Measurements from ENCODE around the gene PGLYRP2. TPM values are rescaled to one million over a fixed set of nuclear protein-coding genes. Genes with fewer than 3 reads are reported as not detected.

PGLYRP2 gene
- total RNA-seq, 1 experiment from 2014 or later = not detected

DNA sequence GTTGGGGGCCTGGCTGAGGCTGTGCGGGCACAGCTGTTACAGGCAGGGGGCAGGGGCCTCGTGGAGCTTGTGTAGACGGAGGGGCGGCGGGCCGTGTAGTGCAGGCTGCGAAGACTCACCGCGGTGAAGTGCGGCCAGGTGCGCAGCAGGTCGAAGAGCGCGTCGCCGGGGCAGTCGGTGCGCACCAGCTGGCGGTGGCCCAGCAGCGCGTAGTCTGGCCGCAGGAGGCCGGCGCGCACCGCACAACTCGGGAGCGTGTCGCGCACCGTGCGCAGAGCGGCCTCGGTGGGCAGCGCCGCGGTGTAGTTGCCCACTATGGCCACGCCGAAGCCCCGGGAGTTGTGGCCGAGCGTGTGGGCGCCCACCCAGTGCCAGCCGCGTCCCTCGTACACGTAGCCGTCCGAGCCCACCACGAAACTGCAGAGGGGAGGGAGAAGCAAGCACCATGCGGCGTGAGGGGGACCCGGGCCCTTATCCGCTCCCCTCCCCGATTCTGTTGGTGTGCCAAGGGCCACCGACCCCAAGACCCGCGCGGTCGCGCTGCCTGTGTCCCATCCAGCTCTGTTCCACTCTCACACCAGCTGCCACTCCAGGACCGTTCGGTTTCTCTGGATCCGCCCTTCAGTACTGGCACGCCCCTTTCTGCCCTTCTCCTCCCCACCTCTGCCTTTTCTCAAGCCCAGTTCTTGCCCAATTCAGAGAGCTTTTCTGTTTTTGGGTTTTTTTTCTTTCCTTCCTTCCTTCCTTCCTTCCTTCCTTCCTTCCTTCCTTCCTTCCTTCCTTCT lies 9.6 kb downstream of the PGLYRP2 start:
- Histone ChIP-seq H3K4me3 (ENCODE audit: insufficient read depth, low read depth, low read length) (peak overlapping the region; percentile 32; the same call in 1 of the 2 replicates), H3K36me3 (replicated peaks; ENCODE audit: control insufficient read depth, insufficient read depth, low read length) (no peaks in the 10 kb centered on the region), H3K27me3 (ENCODE audit: control insufficient read depth, insufficient read depth, low read length) (peaks cover 18% of the 10 kb centered on the region; the same call in 1 of the 2 replicates)
- DNase-seq = peak; percentile 83

DNA sequence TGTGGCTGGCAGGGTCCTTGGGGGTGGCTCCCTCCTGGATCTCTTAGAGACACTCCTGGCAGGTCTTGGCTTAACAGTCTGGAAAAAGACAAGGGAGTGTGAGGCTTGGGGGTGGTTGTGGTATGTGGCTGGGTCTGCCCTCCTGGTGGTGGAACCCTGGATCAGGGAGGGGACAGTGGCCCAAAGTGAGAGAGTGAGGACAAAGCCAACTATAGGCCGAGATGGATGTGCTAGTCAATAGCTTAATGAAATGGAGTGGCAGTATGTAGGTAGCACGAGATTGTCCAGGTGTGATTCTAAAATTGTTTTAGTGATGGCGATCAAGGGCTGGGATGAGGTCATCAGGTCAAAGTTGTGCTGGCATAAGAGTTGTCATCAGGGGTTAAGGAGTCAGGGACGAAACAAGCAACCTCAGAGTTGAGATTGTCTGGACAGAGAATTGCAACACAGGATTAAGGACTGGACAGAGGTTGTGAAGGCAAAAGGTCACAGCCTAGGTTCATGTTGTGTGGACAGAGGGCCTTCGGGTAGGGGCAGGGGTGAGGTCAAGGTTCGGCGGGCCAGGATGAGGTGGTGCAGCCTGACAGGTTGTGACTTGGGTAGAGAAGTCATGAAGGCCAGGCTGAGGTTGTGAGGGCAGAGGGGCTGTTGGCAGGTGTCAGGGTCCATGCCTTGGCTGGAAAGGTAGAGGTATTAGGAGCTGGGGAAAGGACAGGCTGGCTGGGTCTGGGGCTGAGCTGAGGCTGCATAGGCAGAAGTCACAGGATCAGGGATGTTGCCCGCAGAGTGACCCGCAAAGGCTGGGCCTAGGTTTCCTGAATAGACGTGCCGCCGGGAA lies 10.4 kb downstream of the PGLYRP2 start:
- no peak for DNase-seq
- Histone ChIP-seq H3K27me3 (ENCODE audit: control insufficient read depth, insufficient read depth, low read length) (peaks cover 18% of the 10 kb centered on the region; the same call in 1 of the 2 replicates), H3K36me3 (replicated peaks; ENCODE audit: control insufficient read depth, insufficient read depth, low read length) (no peaks in the 10 kb centered on the region), H3K4me3 (ENCODE audit: insufficient read depth, low read depth, low read length) (no peak overlapping the region)

DNA sequence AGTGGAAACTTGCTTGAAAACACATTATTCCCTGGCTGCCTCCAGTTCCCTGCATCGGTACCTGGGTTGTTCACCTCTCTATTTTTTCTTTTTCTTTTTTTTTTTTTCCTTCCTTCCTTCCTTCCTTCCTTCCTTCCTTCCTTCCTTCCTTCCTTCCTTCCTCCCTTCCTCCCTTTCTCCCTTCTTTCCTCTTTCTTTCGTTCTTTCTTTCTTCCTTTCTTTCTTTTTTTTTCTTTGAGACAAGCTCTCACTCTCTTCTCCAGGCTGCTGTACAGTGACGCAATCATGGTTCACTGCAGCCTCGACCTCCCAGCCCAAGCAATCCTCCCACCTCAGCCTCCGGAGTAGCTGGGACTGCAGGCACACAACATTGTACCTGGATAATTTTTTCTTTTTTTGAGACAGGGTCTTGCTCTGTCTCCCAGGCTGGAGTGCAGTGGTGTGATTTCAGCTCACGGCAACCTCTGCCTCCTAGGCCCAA lies 11.5 kb downstream of the PGLYRP2 start:
- no peak for DNase-seq
- H3K27me3 ChIP-seq (ENCODE audit: control insufficient read depth, insufficient read depth, low read length) = peaks cover 18% of the 10 kb centered on the region; the same call in 1 of the 2 replicates
- no peak overlapping the region for H3K4me3 ChIP-seq (ENCODE audit: insufficient read depth, low read depth, low read length)
- no peaks in the 10 kb centered on the region for H3K36me3 ChIP-seq (replicated peaks; ENCODE audit: control insufficient read depth, insufficient read depth, low read length)

DNA sequence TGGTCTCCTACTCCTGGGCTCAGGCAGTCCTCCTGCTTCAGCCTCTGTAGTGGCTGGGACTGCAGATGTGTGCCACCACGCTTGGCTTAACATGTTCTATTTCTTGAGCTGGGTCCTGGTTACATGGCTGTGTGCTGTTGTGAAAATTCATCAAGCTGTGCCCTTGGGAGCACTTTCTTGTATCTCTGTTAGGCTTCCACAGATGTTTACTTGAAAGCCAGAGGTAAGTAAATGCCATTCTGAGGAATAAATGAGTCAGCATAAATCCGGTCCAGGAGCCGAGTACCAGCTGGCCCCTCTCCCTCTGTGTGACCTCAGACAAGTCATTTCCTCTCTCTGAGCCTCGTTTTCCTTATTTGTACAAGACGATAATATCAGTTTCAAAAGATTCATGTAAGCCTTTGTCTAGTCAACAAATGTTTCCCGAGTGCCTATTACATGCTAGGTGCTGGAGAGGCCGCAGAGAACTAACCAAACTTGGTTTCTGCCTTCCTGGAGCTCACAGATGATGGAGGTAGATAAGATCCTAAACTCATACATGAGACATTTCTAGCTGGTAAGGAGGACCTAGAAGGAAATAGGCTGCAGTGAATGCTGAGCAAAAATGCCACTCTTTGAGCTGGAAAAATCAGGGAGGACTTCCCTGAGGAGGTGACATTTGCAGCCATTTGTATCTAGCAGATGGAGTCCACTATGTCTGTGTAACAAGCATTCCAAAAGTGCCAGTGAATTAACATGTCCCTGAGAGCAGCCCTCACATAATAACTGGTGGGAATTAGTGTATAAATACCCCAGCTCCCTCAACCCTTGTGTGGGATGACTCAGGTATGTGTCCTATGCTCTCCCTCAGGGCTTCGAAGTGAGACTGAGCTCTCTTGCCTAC lies 12.2 kb downstream of the PGLYRP2 start:
- Histone ChIP-seq H3K27me3 (ENCODE audit: control insufficient read depth, insufficient read depth, low read length) (peaks cover 18% of the 10 kb centered on the region; the same call in 1 of the 2 replicates), H3K4me3 (ENCODE audit: insufficient read depth, low read depth, low read length) (no peak overlapping the region), H3K36me3 (replicated peaks; ENCODE audit: control insufficient read depth, insufficient read depth, low read length) (no peaks in the 10 kb centered on the region)
- DNase-seq = no peak

- H3K4me3 ChIP-seq (ENCODE audit: insufficient read depth, low read depth, low read length) = peak within 1 kb of the TSS; percentile 29; the same call in 1 of the 2 replicates
- peaks cover 22% of the 10 kb centered on the region for H3K27me3 ChIP-seq (ENCODE audit: control insufficient read depth, insufficient read depth, low read length)
- DNase-seq = no peak
- H3K36me3 ChIP-seq (replicated peaks; ENCODE audit: control insufficient read depth, insufficient read depth, low read length) = no peaks in the 10 kb centered on the region
Observed at GRCh38 chr19:15464394-15465385, 14.6 kb downstream of the PGLYRP2 start, which contains the start of gene RASAL3. Gene RASAL3 (minus strand): TSS chr19:15464544. CDS start chr19:15464358, 186 bp downstream.

DNA sequence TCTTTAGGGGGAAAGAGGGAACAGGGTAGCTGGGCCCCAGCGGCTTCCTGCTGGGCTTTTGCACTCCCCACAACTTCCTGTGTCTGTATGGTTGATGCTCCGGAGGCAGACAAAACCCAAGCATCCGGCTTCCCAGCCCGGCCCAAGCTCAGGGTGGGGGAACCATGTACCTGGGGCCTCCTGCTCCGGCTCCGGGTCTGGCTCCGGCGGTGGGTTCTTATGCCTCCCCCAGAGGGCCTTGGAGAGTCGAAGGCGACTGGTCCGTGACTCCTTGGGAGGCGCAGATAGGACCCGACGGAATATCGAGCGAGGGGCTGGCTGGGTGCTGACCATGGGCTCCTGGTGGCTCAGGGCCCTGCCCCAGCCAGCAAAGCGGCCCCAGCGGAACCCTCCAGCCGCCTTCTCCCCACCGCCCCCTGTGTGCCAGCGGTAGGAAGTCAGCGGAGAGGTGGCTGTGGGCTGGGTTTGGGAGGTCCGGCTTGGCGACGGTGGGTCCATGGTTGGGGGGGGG lies 15.4 kb downstream of the PGLYRP2 start:
- DNase-seq = peak; percentile 70
- peaks cover 16% of the 10 kb centered on the region for H3K27me3 ChIP-seq (ENCODE audit: control insufficient read depth, insufficient read depth, low read length)
- no peaks in the 10 kb centered on the region for H3K36me3 ChIP-seq (replicated peaks; ENCODE audit: control insufficient read depth, insufficient read depth, low read length)
- peak overlapping the region; percentile 29; the same call in 1 of the 2 replicates for H3K4me3 ChIP-seq (ENCODE audit: insufficient read depth, low read depth, low read length)

- DNase-seq = no peak
- Histone ChIP-seq H3K27me3 (ENCODE audit: control insufficient read depth, insufficient read depth, low read length) (peaks cover 29% of the 10 kb centered on the region), H3K4me3 (ENCODE audit: insufficient read depth, low read depth, low read length) (no peak overlapping the region), H3K36me3 (replicated peaks; ENCODE audit: control insufficient read depth, insufficient read depth, low read length) (no peaks in the 10 kb centered on the region)
Observed at GRCh38 chr19:15461694-15462093, 17.6 kb downstream of the PGLYRP2 start.

DNA sequence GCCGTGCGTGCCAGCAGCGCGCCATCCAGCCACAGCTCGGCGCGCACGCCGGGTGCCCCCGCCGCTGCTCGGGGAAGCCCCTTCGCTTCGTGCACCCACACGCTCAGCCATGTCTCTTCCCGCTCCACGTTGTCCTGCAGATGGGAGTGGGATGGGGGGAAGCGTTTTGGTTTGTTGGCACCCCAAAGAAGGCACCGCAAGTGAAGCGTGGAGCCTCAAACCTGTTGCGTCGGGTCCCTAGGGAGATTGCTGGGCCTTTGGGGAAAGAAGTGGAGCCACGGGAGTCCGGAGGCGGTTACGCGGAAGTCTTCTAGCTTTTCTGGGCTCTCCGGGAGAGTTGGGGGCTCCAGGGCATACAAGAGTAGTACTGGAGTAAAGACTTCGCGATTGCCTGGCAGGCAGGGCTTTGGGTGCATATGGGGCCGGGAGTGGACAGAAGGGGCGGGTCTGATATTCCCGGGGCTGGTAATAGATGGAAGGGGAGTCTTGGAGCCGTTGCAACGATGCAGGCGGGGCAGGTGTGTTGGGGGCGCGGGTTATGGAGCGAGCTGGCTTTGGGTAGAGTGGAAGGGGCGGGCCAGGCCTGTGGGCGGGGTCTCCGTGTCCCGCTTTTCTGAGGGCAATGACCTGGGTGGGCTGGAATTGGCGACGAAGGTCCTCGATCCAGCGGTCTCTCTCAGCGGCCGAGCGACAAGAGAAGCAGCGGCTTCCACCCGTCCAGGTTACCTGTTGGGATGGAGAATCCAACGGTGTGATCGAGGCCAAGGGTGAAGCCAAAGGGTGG lies 21.4 kb downstream of the PGLYRP2 start:
- H3K4me3 ChIP-seq (ENCODE audit: insufficient read depth, low read depth, low read length) = no peak overlapping the region; the same call in 1 of the 2 replicates
- DNase-seq = peak; percentile 79
- no peaks in the 10 kb centered on the region for H3K36me3 ChIP-seq (replicated peaks; ENCODE audit: control insufficient read depth, insufficient read depth, low read length)
- peaks cover 64% of the 10 kb centered on the region for H3K27me3 ChIP-seq (ENCODE audit: control insufficient read depth, insufficient read depth, low read length)

GRCh38 chr19:15456871-15457700 lies 22.2 kb downstream of the PGLYRP2 start:
- Histone ChIP-seq H3K36me3 (replicated peaks; ENCODE audit: control insufficient read depth, insufficient read depth, low read length) (no peaks in the 10 kb centered on the region), H3K27me3 (ENCODE audit: control insufficient read depth, insufficient read depth, low read length) (peaks cover 68% of the 10 kb centered on the region), H3K4me3 (ENCODE audit: insufficient read depth, low read depth, low read length) (peak overlapping the region; percentile 28; the same call in 1 of the 2 replicates)
- DNase-seq = peak; percentile 99

DNA sequence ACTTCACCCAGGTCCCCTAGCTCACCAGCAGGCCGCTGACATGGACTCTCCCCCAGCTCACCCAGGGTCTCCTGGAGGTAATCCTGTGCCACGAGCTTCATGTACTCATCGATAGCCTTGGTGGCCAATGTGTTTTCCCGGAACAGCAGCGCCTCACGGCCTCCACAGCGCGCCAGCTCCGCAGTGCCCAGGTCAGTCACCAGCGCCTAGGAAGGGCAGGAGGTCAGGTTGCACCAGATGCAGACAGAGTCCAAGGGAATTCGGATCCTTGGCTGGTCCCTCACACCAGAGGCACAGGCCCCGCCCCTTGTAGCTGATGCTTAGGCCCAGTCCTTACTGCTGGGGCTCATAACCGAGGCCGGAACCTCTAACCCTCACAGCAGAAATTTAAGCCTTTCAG lies 22.9 kb downstream of the PGLYRP2 start:
- DNase-seq = no peak
- Histone ChIP-seq H3K36me3 (replicated peaks; ENCODE audit: control insufficient read depth, insufficient read depth, low read length) (no peaks in the 10 kb centered on the region), H3K4me3 (ENCODE audit: insufficient read depth, low read depth, low read length) (no peak overlapping the region), H3K27me3 (ENCODE audit: control insufficient read depth, insufficient read depth, low read length) (peaks cover 66% of the 10 kb centered on the region)

- peaks cover 64% of the 10 kb centered on the region for H3K27me3 ChIP-seq (ENCODE audit: control insufficient read depth, insufficient read depth, low read length)
- no peaks in the 10 kb centered on the region for H3K36me3 ChIP-seq (replicated peaks; ENCODE audit: control insufficient read depth, insufficient read depth, low read length)
- no peak for DNase-seq
- H3K4me3 ChIP-seq (ENCODE audit: insufficient read depth, low read depth, low read length) = no peak overlapping the region
Observed at GRCh38 chr19:15455996-15456395, 23.3 kb downstream of the PGLYRP2 start.

Data from H7 (cell line).